Parathyroid adenoma (tissue), 2 donors: ENCODE measurements around the gene TNFRSF12A.

Experiments
- H2AFZ ChIP-seq: fragments of 300-600 bp; sonication (generic); one replicate; pipeline ENCODE4 v1.7.0; 2017; ENCODE audit warnings: antibody characterized with exemption, mild to moderate bottlenecking
- H3K27ac ChIP-seq: fragments of 300-600 bp; sonication (generic); one replicate; pipeline ENCODE4 v1.7.0; 2017
- H3K27me3 ChIP-seq: fragments of 300-600 bp; sonication (generic); one replicate; pipeline ENCODE4 v1.7.0; 2017; ENCODE audit warnings: low read length; ENCODE audit not compliant: control insufficient read depth, insufficient read depth
- H3K36me3 ChIP-seq: fragments of 300-600 bp; sonication (generic); one replicate; pipeline ENCODE4 v1.7.0; 2017; ENCODE audit warnings: low read length; ENCODE audit not compliant: control insufficient read depth, insufficient read depth
- H3K4me1 ChIP-seq: fragments of 300-600 bp; sonication (generic); one replicate; pipeline ENCODE4 v1.7.0; 2017; ENCODE audit warnings: control low read depth
- H3K4me2 ChIP-seq: fragments of 300-600 bp; sonication (generic); one replicate; pipeline ENCODE4 v1.7.0; 2017; ENCODE audit warnings: low read length
- H3K4me3 ChIP-seq: fragments of 300-600 bp; sonication (generic); one replicate; pipeline ENCODE4 v1.7.0; 2017; ENCODE audit warnings: low read depth, low read length
- H3K79me2 ChIP-seq: fragments of 300-600 bp; sonication (generic); one replicate; pipeline ENCODE4 v1.7.0; 2017; ENCODE audit warnings: control low read depth
- H3K9ac ChIP-seq: fragments of 300-600 bp; sonication (generic); one replicate; pipeline ENCODE4 v1.7.0; 2017; ENCODE audit warnings: mild to moderate bottlenecking
- H3K9me3 ChIP-seq: fragments of 300-600 bp; sonication (generic); one replicate; pipeline ENCODE4 v1.7.0; 2017; ENCODE audit warnings: low read length; ENCODE audit not compliant: control insufficient read depth
- TF ChIP-seq, protein P1 (sequence below): fragments of 300-600 bp; sonication (generic); IDR thresholded peaks from one replicate; pipeline ENCODE4 v1.7.0; 2017; ENCODE audit warnings: antibody characterized with exemption, mild to moderate bottlenecking
- donor health status: primary hyperparathyroidism.

Gene TNFRSF12A

GRCh38 chr16:3019594-3020246, 448 bp upstream of the TNFRSF12A start:
- peak overlapping the region; percentile 94 for H3K4me2 ChIP-seq
- peak overlapping the region; percentile 83 for H2AFZ ChIP-seq
- peak overlapping the region; percentile 13 for H3K27ac ChIP-seq
- no peaks in the 10 kb centered on the region for H3K79me2 ChIP-seq
- TF ChIP-seq, protein P1, sequence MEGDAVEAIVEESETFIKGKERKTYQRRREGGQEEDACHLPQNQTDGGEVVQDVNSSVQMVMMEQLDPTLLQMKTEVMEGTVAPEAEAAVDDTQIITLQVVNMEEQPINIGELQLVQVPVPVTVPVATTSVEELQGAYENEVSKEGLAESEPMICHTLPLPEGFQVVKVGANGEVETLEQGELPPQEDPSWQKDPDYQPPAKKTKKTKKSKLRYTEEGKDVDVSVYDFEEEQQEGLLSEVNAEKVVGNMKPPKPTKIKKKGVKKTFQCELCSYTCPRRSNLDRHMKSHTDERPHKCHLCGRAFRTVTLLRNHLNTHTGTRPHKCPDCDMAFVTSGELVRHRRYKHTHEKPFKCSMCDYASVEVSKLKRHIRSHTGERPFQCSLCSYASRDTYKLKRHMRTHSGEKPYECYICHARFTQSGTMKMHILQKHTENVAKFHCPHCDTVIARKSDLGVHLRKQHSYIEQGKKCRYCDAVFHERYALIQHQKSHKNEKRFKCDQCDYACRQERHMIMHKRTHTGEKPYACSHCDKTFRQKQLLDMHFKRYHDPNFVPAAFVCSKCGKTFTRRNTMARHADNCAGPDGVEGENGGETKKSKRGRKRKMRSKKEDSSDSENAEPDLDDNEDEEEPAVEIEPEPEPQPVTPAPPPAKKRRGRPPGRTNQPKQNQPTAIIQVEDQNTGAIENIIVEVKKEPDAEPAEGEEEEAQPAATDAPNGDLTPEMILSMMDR, result no peak
- no peaks in the 10 kb centered on the region for H3K36me3 ChIP-seq
- H3K4me1 ChIP-seq, result peaks cover 18% of the 10 kb centered on the region
- H3K4me3 ChIP-seq, result peak overlapping the region; percentile 47
- H3K9me3 ChIP-seq, result no peaks in the 10 kb centered on the region
- no peak overlapping the region for H3K9ac ChIP-seq
- H3K27me3 ChIP-seq, result no peaks in the 10 kb centered on the region

- Histone ChIP-seq H3K4me3 (peak overlapping the region; percentile 73), H3K4me2 (peak overlapping the region; percentile 99), H3K9ac (peak overlapping the region; percentile 43), H3K27ac (peak overlapping the region; percentile 97), H2AFZ (peak overlapping the region; percentile 81), H3K27me3 (no peaks in the 10 kb centered on the region), H3K79me2 (no peaks in the 10 kb centered on the region), H3K9me3 (no peaks in the 10 kb centered on the region), H3K4me1 (peaks cover 18% of the 10 kb centered on the region), H3K36me3 (no peaks in the 10 kb centered on the region)
- TF ChIP-seq, protein P1, result no peak
These were observed 658 bp downstream of the TNFRSF12A start for GRCh38 chr16:3020604-3021448.

- H3K9ac ChIP-seq, result no peak overlapping the region
- H2AFZ ChIP-seq, result peak overlapping the region; percentile 81
- no peaks in the 10 kb centered on the region for H3K79me2 ChIP-seq
- H3K9me3 ChIP-seq, result no peaks in the 10 kb centered on the region
- H3K4me1 ChIP-seq, result peaks cover 18% of the 10 kb centered on the region
- H3K4me3 ChIP-seq, result peak overlapping the region; percentile 73
- TF ChIP-seq, protein P1, result peak; percentile 41
- no peaks in the 10 kb centered on the region for H3K27me3 ChIP-seq
- peak overlapping the region; percentile 99 for H3K4me2 ChIP-seq
- no peaks in the 10 kb centered on the region for H3K36me3 ChIP-seq
- H3K27ac ChIP-seq, result peak overlapping the region; percentile 97
These were observed 1.5 kb downstream of the TNFRSF12A start for GRCh38 chr16:3021449-3022207.

- Histone ChIP-seq H3K4me2 (peak overlapping the region; percentile 99), H3K27me3 (no peaks in the 10 kb centered on the region), H3K4me1 (peaks cover 18% of the 10 kb centered on the region), H3K79me2 (no peaks in the 10 kb centered on the region), H3K27ac (peak overlapping the region; percentile 97), H2AFZ (no peak overlapping the region), H3K4me3 (no peak overlapping the region), H3K36me3 (no peaks in the 10 kb centered on the region), H3K9ac (no peak overlapping the region), H3K9me3 (no peaks in the 10 kb centered on the region)
- TF ChIP-seq, protein P1, result peak; percentile 7
These were observed 2.1 kb downstream of the TNFRSF12A start for GRCh38 chr16:3022208-3022683.
